HepG2 (cell line): Measurements from ENCODE around the gene PNLIPRP2. TPM values are rescaled to one million over a fixed set of nuclear protein-coding genes. Genes with fewer than 3 reads are reported as not detected.

Experiments used
- ADNP ChIP-seq: sonication (generic); formaldehyde crosslinking; IDR thresholded peaks from 2 replicates; pipeline ENCODE4 v1.4.0; 2020; ENCODE audit warnings: missing genetic modification reagents
- AHDC1 ChIP-seq: sonication (generic); formaldehyde crosslinking; IDR thresholded peaks from 2 replicates; pipeline ENCODE4 v1.5.1; 2020; ENCODE audit warnings: mild to moderate bottlenecking, missing genetic modification reagents, borderline replicate concordance
- HOMEZ ChIP-seq: IDR thresholded peaks from 2 replicates; pipeline ENCODE4 v1.6.1; 2016; ENCODE audit warnings: low read depth
- MED8 ChIP-seq: sonication (generic); formaldehyde crosslinking; IDR thresholded peaks from 2 replicates; pipeline ENCODE4 v1.8.1; 2023; ENCODE audit warnings: mild to moderate bottlenecking, missing genetic modification reagents; ENCODE audit not compliant: insufficient replicate concordance
- MLLT10 ChIP-seq: sonication (generic); formaldehyde crosslinking; IDR thresholded peaks from 2 replicates; pipeline ENCODE4 v1.4.0; 2020; ENCODE audit warnings: missing genetic modification reagents
- NR2F1 ChIP-seq, 2 experiments: fragments of 450-650 bp in 1 of 2; formaldehyde crosslinking in 1 of 2; IDR thresholded peaks; 2 replicates each; pipeline versions ENCODE4 v1.5.0 to v1.6.1; 2016 to 2020; ENCODE audit warnings: mild to moderate bottlenecking in 1 of 2, missing compliant biosample characterization in 1 of 2, missing genetic modification reagents in 1 of 2, moderate library complexity in 1 of 2
- NRL ChIP-seq: sonication (generic); formaldehyde crosslinking; IDR thresholded peaks from 2 replicates; pipeline ENCODE4 v1.5.0; 2020; ENCODE audit warnings: missing genetic modification reagents, mild to moderate bottlenecking, moderate library complexity, borderline replicate concordance
- SCMH1 ChIP-seq: sonication (generic); formaldehyde crosslinking; IDR thresholded peaks from 2 replicates; pipeline ENCODE4 v1.9.0; 2021; ENCODE audit warnings: missing genetic modification reagents, mild to moderate bottlenecking, borderline replicate concordance
- SRSF1 ChIP-seq: fragments of 200-400 bp; formaldehyde crosslinking; optimal IDR thresholded peaks from 2 replicates; pipeline ENCODE3; 2017; ENCODE audit warnings: mild to moderate bottlenecking, low read depth, low read length, moderate library complexity
- ZBTB20 ChIP-seq: sonication (generic); formaldehyde crosslinking; IDR thresholded peaks from 2 replicates; pipeline ENCODE4 v1.8.1; 2023; ENCODE audit warnings: missing genetic modification reagents, low read depth, mild to moderate bottlenecking, borderline replicate concordance
- ZNF343 ChIP-seq: sonication (generic); formaldehyde crosslinking; IDR thresholded peaks from 2 replicates; pipeline ENCODE4 v1.4.0; 2020; ENCODE audit warnings: mild to moderate bottlenecking, missing genetic modification reagents
- ZNF432 ChIP-seq: sonication (generic); formaldehyde crosslinking; IDR thresholded peaks from 2 replicates; pipeline ENCODE4 v1.5.0; 2020; ENCODE audit warnings: missing genetic modification reagents, mild to moderate bottlenecking, borderline replicate concordance
- ZNF441 ChIP-seq: sonication (generic); formaldehyde crosslinking; IDR thresholded peaks from 2 replicates; pipeline ENCODE4 v1.7.0; 2021; ENCODE audit warnings: missing genetic modification reagents, borderline replicate concordance
- ZNF710 ChIP-seq: sonication (generic); formaldehyde crosslinking; IDR thresholded peaks from 2 replicates; pipeline ENCODE4 v1.5.0; 2020; ENCODE audit warnings: mild to moderate bottlenecking, missing genetic modification reagents, borderline replicate concordance
- ZNF740 ChIP-seq: sonication (generic); formaldehyde crosslinking; IDR thresholded peaks from 2 replicates; pipeline ENCODE4 v1.4.0; 2020; ENCODE audit warnings: missing genetic modification reagents
- ZNF773 ChIP-seq: sonication (generic); formaldehyde crosslinking; IDR thresholded peaks from 2 replicates; pipeline ENCODE4 v1.4.0; 2020; ENCODE audit warnings: missing genetic modification reagents, borderline replicate concordance
- ZNF782 ChIP-seq: sonication (generic); formaldehyde crosslinking; IDR thresholded peaks from 2 replicates; pipeline ENCODE4 v1.4.0; 2020; ENCODE audit warnings: missing genetic modification reagents, mild to moderate bottlenecking, borderline replicate concordance
- ZSCAN25 ChIP-seq: sonication (generic); formaldehyde crosslinking; IDR thresholded peaks from 2 replicates; pipeline ENCODE4 v1.8.0; 2022; ENCODE audit warnings: mild to moderate bottlenecking, missing genetic modification reagents
- ZSCAN9 ChIP-seq: IDR thresholded peaks from 2 replicates; pipeline ENCODE4 v1.6.1; 2016; ENCODE audit warnings: borderline replicate concordance
- polyA plus RNA-seq, 8 experiments: library from polyadenylated mRNA; depleted of rRNA in 3 of 8; stranded (reverse) in 7 of 8; unstranded in 1 of 8; fragments of >200 nt; fragmentation: Illumina TruSeq in 4 of 8; extraction: Trizol in 4 of 8; gene quantifications; 2 replicates each; pipeline versions ENCODE4 v1.2.1 to v1.2.3, GENCODE V29; 2011 to 2016; ENCODE audit warnings: low read depth in 4 of 8, missing spikeins in 1 of 8, mixed read lengths in 1 of 8; ENCODE audit not compliant: insufficient read depth in 1 of 8
- total RNA-seq, 5 experiments: library from RNA; depleted of rRNA; stranded (reverse); fragments of >200 nt; fragmentation: Illumina TruSeq; extraction: Trizol; gene quantifications; 2 replicates each; pipeline ENCODE4 v1.2.3, GENCODE V29; 2016; ENCODE audit warnings: low read depth in 1 of 5

PNLIPRP2 gene
- total and polyA plus RNA-seq, 2 of the 13 experiments (the other 11 are each of a cell fraction or from before 2014, with no cell fraction given) = 0.21 to 0.97 TPM

GRCh38 chr10:116694243-116694926 is 73.6 kb downstream of the PNLIPRP2 start (continued):
- TF ChIP-seq ZBTB20 (CRISPR knock-in tag) (peak; percentile 39; the same call in 1 of the 2 replicates), HOMEZ (CRISPR knock-in tag) (peak; percentile 36; the same call in 1 of the 2 replicates), ZNF441 (CRISPR knock-in tag) (no peak), MLLT10 (CRISPR knock-in tag) (no peak), AHDC1 (CRISPR knock-in tag) (no peak), ZSCAN9 (0 out of 2 replicates have a peak, but pooled peaks have one; percentile 38), ADNP (CRISPR knock-in tag) (no peak), ZNF432 (no peak), MED8 (no peak), NR2F1 (CRISPR knock-in tag; IDR thresholded peaks at IDR 0.05) (peak; percentile 65 to 85; a peak in 3 of 4 replicates), ZSCAN25 (CRISPR knock-in tag) (peak; percentile 60; the same call in 1 of the 2 replicates), SRSF1 (no peak), ZNF782 (CRISPR knock-in tag) (0 out of 2 replicates have a peak, but pooled peaks have one; percentile 42), ZNF343 (CRISPR knock-in tag) (peak; percentile 95), ZNF740 (CRISPR knock-in tag) (no peak), ZNF773 (no peak), NRL (CRISPR knock-in tag) (0 out of 2 replicates have a peak, but pooled peaks have one; percentile 31), ZNF710 (CRISPR knock-in tag) (peak; percentile 64; the same call in 1 of the 2 replicates), SCMH1 (CRISPR knock-in tag) (no peak)
